ENCODE data around the gene ZNF575.

ZNF575 gene

DNA sequence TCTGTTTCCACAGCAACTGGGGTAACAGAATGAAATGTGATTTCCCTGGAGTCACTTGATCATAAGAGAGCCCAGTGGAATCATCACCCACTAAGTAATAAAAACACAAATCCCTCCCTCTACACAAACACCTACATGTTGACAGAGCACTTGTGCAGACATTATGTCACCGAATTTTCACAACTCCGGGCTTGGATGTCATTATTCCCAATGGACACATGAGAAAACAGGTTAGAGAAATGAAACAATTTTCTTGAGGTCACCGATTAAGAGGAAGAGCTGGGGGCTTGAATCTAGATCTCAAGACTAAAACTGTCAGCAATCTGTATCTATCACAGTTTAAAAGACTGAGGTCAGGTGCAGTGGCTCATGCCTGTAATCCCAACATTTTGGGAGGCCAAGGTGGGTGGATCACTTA is 39.2 kb downstream of the ZNF575 start:
- no peak for DNase-seq (ENCODE audit: low spot score)

DNA sequence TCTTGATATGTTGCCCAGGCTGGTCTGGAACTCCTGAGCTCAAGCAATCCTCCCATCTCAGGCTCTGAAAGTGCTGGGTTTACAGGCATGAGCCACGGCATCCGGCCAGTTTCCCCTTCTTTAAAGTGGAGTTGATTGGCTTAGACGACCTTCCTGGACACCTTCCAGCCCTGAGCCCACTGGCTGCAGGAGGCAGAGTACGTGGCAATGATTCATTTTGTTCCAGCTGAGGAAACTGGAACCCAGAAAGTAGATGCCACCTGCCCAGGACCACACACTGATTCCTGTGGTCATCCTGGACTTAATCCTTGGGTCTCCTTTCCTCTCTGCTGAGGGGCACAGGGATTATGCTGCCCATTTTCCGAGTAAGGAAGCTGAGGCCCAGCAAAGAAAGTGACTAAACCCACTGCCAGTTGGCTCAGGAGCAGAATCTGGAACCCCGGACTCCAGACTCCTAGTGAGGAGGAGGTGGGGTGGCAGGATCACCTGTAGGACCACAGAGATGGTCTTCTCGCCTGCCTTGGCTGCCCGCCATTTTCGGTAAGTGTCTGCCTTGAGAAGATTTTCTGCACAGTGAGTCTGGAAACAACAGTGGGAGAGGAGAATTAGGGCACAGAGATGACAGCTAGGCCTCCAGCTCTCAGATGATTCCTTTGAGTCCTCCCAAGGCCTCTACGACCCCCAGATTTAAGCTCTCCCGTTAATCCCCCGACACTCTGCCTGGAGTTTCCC is 41.6 kb downstream of the ZNF575 start:
- no peak for DNase-seq (ENCODE audit: low spot score)

DNA sequence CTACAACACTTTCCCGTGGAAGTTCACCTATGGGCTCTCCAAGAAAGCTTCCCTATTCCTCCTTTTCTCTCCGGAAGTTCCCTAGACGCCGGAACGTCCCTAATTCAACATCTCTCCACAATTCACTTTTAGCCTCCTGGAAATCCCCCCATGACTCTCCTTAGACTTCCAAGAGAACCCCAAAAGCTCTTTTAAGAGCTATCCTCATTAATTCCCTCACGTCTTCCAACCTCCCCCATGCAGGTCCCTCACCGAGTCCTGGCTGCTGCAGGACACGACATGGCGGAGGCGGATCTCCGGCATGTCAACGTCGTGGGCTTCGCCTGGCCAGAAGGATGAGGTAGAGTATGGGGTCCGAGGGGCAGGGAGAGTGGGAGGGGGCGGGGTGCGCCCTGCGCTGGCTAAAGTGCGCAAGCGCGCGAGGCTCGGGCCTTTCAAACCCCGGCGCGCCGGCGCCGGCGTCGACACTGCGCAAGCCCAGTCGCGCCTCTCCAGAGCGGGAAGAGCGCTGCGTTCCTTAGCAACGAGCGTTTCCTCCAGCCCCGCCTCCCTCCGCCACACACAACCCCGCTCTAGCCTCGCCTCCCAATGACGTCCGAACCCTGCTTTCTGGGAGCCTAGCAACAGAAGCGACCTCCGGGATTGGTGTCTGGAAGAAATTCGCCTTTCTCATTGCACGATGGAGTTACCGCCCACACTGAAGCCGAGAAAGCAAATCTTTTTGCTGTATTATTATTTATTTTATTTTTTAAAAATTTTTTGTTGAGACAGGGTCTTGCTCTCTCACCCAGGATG is 42.4 kb downstream of the ZNF575 start, which contains the start of the genes PINLYP and XRCC1:
Gene PINLYP (plus strand): TSS at position 646 of the 795 bp plus-strand sequence. CDS start 1,391 bp downstream, outside the sequence.
Gene XRCC1 (minus strand): TSS at position 372 of the 795 bp plus-strand sequence. CDS start 69 bp downstream, at position 303.
- DNase-seq (ENCODE audit: low spot score): peak; percentile 98

DNA sequence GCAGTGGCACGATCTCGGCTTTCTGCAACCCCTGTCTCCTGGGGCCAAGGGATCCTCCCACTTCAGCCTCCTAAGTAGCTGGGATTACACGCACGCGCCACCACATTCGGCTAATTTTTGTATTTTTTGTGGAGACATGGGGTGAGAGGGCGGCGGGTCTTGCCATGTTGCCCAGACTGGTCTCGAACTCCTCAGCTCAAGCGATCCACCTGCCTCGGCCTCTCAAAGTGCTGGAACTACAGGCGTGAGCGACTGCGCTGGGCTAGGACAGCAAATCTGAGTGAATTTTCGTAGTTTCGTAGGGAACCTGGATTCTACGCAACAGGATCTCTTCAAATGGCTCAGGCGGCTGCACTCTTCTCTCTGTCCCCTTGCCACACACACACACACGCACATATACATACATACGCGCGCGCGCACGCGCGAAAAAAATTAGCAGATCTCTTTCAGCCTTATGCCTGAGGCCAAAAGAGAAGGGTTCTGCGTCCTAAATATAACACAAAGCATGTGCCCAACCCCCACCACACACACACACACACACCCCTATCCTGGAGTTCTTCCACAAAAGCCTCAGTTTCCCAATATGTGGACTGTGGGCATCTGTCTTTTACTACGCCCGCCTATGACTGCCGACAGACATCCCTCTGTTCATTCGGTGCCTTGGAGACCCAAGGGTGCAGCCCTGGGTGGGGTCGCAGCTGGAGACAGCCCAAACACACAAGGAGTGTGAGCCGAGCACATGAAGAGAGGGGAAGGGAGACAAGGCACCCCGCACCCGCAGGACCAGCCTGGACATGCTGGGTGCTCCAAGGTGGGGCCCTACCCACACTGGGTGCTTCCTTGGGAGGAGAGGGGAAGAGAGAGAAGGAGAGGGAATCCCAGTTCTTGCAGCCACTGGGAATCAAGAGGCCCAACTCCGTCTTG is 43.2 kb downstream of the ZNF575 start:
- DNase-seq (ENCODE audit: low spot score): no peak

DNA sequence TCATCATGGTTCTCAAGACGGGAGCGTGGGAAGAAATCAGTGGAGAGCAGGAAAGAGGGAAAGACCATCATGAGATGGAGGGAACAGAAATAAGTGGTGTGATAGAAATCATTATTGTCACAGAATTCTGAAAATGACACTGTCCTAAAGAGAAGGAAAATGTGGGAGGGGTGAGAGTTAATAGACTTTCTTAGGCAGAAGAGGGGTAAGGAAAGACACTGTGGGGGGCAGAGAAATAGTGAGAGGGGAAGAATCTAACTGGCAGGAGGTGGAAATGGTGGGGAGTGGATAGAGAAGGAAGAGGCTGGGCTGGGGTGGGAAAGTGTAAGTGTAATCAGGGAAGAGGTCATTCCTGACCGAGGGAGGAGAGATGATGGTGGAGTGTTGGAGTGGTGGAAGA is 45.8 kb downstream of the ZNF575 start:
- no peak for DNase-seq (ENCODE audit: low spot score)

DNA sequence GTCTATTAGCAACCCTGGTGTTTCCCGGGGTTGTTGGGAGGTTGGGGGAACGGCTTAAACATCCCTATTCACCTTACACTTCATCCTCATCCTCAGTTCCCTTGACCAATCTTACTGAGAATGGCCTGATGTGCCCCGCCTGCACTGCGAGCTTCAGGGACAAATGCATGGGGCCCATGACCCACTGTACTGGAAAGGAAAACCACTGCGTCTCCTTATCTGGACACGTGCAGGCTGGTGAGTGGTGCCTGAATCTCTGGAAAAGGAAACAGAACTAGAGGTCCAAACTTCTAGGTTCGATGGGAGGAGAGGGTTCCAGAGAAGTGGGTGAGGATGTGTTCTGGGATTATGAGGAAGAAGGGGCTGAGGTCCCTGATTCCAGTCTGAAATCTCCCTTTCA is 48.5 kb downstream of the ZNF575 start:
- DNase-seq (ENCODE audit: low spot score): no peak

DNA sequence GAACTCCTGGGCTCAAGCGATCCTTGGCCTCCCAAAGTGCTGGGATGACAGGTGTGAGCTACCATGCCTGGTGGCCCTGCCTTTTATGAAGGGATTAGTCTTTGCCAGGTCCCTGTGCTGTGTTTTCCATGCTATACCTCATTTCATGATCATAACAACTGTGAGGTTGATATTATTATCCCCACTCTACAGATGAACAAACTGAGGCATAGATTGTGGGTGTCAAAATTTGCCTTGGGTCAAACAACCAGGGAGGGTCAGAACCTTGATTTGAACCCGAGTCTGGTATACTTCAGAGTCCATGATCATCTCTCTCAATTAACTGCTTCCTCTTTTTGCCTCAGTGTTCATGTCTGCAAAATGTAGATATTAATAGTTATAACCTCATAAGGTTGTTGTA is 49.5 kb downstream of the ZNF575 start:
- DNase-seq (ENCODE audit: low spot score): no peak

DNA sequence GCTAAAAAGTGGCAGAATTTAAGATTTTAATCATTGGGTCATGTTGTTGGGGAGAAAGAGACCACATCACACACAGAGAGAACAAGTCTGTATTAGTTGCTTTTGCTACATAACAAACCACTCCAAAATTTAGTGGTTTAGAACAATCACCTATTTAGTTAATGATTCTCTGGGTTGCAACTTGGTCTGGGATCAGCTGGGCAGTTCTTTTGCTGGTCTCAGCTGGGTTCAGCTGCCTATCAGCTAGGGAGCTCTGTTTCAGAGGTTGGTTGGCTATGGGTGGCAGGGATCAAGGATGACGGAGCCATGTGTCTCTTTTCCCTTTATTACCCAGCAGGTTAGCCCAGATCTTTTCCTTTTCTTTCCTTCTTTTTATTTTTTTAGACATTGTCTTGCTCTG is 51.5 kb downstream of the ZNF575 start:
- DNase-seq (ENCODE audit: low spot score): no peak

Measured in AG08396 (cell line).